Measurements from ENCODE around the gene TSPAN2.

The TSPAN2 gene

DNA sequence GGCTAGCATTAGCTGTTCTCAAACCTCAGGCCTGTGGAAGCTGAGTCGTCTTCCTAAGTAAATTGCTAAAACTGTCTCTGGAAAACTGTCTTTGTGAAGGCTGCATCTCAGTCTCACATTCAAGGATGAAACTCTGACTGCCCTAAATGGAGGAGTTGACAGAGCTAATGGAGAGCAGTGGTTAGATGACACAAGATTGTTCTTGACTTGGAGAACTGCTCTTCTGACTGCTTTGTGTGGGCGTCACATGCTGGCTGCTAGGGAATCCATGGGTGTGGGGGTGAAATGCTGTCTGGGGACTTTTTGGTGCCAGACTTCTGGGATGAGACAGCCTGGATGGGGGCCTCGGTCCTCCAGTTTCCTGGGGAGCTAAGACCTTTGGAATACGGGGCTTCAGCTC lies 24.5 kb upstream of the TSPAN2 start:
- no peak for DNase-seq (ENCODE audit: low spot score)

DNA sequence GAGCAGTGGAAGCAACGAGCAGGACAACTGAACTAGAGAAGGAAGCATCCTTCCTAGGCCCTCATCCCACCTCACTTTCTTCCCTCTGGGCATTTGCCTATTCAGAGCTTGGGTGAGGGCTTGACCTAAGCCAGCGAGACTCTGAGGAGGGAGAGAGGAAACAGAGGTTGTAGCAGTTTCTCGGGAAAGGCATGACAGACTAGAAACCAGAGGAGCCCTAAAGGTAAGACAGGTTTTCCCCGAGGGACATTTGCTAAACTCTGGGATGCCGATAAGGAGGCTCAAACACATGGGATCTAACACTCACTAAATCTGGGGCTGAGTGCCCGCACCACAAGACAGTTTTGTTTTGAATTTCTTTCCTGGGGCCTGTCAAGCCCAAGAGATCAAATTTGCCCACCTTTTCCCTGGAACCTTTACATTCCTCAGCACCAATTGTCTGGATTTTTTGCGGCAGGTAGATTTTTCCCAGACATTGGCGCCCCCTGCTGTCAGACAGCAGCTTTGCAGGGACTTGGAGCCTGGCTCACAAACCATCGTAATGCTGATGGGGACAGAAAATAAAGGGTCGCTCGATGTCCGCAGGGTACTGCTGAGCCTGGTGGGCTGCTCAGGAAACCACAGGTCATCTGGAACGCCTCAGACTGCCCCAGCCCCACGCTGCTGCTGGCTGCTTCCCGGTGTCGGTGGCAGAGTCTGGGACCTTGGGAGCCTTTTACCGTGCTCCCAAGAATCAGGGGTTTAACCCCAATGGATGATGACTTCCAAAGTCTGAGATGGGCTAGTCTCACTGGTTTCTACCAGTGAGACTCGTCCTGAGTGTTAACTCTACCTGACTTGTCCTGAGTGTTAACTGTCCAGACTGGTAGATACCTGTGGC lies 23.4 kb upstream of the TSPAN2 start:
- DNase-seq (ENCODE audit: low spot score) = no peak

DNA sequence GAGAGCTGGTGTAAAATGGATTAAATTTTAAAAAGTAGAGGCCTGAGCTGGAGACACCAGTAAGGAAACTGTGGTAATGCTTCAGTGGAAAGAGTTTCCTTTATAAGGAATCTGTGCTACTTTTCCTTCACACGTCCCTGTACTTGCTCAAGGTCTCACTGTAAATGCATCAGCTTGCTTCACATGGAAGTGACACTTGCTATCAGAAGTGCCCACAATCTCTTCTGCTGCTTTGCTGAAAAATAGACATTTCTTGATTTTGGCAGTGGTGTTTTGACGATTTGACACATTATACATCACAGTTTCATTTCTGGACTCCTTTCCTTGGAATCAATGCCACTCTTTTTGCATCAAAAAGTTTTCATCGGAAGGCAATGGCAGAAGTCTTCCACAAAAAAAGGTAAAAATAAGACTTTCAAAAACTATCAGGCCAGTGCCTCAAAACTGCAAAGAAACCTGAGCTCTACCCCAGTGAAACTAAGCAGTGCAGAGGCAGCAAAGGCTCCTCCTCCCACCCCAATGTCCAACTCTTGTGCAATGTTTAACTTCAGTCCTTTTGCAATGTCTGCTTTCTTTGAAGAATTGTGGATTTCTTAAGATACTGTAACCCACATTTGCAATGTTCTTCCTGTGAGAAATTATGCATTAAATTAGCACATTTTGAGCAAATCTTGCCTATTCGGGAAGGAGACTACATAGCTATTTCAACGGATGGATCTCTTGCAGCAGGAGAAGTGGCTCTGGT lies 18.4 kb upstream of the TSPAN2 start:
- no peak for DNase-seq (ENCODE audit: low spot score)

DNA sequence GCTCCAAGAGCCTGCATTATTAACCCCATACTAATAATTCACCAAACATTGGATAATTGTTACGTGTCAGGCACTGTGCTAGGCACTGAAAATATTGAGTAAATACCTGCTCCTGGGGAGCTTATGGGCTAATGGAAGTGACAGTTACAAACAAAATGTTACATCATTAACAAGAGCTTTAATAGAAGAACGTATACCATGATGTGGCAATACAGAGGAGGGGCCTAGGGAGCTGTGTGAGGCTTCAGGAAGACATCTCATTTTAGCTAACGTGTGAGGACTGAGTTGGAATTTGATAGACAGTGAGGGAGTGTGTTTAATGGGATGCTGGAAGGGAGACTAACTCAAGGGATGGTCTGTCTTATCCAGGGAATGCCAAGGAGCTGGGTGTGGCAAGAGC lies 16.5 kb upstream of the TSPAN2 start:
- no peak for DNase-seq (ENCODE audit: low spot score)

DNA sequence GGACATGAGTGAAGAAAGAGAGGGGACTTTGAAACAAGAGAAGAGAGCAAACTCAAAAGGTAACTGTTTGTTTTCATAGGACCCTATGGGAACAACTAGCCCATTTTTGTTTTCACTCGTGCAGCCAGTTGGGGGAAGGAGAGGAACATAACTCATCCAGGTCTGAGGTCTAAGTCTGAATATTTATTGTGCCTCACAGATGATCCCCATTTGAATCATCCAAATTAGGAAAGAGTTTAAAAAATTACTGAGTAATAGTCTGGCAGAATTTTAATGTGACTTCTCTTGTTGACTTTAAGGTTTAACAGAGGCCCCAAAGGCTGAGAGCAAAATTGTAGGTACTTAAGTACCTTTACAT lies 10.4 kb upstream of the TSPAN2 start:
- DNase-seq (ENCODE audit: low spot score) = no peak

DNA sequence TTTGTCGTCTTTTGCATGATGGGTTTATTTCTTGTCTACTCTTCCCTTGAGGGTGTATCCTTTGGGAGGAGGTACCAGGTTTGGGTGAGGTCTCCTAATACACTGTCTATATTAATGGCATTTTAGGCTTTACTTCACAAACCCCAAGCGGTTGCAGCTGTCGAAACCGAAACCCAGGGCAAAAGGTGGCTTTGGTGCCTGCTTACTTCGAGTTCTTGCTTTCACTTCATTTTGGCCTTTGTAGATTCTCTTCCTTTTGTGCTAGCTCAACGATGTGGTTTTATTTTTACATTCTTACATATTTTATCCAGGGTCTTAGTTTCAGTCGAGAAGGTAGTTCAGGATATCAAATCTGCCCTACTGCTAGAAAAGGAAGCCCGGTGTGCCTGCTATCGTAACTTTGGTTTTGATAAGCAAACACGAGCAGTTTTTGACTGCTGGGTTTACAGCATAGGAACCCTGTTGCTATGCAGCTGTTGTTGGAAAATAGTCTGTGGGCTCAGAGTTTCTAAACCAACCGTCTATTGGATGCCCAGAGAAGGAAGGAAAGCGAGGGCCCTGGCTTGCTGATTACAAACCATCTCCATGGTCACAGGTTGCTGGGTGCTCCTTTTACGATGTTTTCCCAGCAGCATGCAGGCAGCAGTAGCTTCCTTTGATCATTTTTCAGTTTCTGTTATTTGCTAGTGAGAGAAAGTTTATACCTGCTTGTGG lies 9.8 kb upstream of the TSPAN2 start:
- no peak for DNase-seq (ENCODE audit: low spot score)

DNA sequence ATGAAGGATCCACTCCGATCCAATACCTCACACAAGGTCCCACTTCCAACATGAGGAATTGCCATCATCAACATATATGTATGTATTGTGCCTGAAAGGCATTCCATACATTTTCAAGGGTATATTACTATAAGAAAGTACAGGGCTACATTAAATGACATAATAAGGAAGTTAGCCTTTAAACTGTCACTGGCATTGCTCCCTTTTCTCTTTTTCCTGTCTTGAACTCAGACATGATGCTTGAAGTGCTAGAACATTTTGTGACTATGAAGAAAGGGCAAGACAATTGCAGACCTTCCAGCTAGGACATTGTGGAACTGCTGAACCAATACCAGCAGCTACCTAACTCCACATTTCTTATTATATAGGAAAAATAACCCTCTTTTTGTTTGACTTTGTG lies 2.9 kb upstream of the TSPAN2 start:
- DNase-seq (ENCODE audit: low spot score) = no peak

DNA sequence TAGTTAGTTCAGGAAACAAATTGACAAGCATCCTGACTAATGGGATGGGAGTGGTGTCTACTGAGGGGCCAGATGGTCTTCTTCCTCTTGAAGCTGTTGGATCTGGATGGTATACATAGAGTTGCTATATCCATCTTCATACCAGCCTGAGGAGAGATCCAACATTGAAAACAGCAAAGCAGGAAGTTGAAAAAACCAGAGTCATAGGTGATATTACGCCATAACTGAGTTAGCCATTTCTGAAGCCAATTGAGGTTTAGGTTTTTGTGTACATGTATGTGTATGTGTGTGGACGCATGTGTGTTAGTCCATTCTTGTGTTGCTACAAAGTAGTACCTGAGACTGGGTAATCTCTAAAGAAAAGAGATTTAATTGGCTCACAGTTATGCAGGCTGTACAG lies 2.3 kb upstream of the TSPAN2 start:
- DNase-seq (ENCODE audit: low spot score) = no peak

DNA sequence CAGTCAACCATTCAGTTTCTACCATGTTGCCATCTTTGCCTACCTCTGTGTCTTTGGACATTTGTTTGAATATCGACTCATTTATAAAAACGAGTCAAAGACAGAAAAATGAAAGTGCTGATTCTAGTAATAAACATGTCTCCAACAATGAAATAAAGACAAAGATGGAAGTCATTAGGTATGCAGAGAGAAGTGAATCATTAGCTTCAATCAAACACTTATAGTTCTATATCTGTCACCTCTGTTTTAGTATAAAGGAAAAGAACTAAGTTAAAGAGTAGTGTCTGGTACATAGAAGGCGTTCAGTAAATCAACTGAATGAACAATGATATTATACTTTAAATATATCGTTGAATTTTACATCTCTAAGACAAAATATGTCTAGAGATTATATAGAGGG lies 1.7 kb upstream of the TSPAN2 start:
- DNase-seq (ENCODE audit: low spot score) = no peak

DNA sequence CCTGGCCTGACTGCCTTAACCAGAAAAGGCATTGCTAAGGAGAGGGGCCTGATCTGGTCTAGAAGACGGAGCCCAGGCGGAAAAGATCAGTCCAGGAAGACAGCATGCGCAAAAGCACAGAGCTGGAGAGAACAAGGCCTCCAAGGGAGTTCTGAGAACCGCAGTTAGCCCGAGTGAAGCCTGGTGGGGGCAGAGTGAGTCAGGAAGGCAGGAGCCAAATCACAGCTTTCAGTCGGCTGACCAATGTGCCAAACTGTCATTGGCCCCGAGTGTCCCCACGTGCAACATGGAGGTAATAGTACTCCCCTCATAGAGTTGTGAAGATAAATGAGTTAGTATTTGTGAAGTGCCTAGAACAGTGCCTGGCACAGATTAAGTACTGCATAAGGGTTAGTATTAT lies 1.2 kb upstream of the TSPAN2 start:
- no peak for DNase-seq (ENCODE audit: low spot score)

DNA sequence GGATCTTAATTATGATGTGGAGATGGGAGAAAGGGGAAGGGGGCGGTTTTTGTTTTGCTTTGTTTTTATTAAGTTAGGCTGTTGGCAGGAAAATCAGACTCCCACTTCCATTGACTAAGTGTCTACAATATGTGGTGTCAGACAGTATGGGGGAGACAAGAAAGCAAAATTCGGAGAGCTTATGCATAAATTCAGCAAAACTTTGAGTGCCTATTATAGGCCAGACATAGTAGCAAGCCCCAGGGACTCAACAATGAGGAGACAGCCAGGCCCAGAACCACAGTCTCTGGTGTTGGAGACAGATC lies 835 bp upstream of the TSPAN2 start:
- no peak for DNase-seq (ENCODE audit: low spot score)

DNA sequence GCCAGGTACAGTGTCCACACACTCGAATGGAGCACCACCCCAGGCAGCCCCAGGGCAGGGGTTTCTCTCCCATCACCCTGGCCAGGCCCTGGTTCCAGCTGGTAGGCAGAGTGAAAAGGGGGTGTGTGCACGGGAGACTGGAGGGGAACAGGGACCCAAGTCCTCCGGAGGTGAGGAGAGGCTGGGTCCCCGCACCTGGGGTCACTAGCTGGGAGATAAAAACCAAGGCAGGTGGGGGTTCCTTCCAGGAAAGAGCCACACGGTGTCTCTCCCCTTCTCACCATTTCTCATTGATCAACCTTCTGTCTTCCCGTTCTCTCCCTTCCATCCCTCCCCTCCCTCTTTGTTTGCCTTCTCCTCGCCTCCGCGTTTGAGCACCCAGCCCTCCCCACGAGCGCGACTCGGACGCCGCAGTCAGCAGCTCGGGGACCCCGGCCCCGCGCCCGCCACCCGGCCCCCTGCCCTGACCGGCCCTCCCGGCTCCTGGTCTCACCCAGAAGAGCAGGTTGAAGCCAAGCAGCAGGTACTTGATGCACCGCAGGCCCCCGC lies 358 bp downstream of the TSPAN2 start:
- DNase-seq (ENCODE audit: low spot score) = no peak

DNA sequence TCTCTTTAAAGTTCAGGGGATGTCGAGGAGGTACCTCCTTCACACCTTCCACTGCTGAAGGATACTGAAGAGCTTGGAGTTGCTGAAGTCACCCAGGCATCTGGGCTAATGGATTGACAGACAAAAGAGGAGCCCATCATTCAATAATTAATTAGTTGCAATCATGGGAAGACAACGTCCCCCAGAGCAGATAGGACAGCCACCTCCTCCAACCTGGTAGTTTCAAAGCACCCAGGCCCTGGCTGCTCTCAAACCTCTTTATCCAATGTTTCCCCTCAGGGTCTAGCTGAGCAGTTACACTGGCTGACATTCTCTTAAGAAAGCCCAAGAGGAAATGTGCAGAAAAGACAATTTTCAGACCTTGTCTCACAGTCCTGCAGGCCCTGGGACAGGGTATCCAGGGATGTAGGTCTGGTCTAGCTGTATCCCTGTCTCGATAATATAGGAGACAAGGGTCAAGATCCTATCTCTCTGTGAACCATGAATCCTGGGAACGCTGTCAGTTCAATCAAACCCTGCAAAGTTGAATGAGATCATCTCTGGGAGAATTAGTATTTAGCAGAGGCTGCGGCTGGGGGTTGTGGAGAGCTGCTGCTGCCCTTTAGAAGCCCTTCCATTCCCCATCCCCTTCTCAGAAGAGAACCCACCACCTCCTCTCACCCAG lies 1.1 kb downstream of the TSPAN2 start:
- DNase-seq (ENCODE audit: low spot score) = no peak

DNA sequence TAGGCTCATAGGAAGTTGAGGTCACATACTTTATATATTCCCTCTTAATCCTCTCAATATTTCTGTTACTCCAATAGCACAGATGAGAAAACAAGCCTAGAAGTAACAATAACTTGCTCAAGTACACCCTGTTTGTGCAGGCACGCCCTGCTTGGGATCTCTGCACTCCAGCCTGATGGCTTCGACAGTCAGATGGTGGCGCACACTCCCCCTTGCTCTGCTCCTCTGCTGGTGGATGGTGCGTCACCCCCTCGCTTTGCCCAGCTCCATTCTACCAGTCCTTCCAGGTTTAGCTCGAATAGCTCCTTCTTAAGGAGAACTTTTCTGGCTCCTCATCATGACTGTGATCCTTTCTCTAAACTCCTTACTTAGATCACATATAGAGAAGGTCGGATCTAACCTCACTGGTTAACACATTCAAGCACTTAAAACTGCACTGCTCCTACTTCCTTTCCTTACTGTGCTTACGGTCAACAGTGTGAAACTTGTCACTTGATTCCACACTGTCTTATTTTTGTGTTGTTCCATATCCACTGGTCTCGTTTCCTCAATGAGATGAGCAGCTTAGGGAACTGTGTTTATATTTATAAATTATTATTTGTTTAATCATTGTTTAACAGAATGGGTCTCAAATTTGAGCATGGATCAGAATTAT lies 3.0 kb downstream of the TSPAN2 start:
- no peak for DNase-seq (ENCODE audit: low spot score)

DNA sequence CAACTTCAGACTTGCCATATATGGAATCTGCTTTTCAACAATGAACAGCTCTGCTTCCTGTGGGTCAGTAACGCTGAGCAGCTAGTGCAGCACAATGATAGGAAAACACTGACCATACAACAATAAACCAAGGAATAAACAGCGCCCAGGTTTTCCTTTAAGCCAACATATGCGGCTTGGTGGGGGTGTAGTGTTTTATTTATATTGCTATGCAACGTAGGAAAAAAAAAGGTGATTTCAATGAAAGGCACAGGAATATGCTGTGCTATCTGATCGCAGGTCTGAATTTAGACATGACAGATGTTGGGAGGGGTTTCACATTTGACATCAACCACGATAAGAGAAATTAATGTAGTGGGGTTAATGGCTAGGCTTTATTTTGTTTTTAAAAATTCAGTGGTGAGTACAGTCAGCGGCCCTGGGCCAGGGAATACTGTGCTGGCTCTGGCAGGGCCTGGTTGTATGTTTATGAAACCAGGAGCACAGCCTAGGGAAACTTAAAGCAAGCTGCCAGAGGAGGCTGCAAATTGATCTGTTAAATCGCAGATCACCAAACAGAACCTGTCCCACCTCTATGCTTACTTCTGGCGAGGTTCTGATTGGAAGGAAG lies 4.3 kb downstream of the TSPAN2 start:
- DNase-seq (ENCODE audit: low spot score) = no peak

DNA sequence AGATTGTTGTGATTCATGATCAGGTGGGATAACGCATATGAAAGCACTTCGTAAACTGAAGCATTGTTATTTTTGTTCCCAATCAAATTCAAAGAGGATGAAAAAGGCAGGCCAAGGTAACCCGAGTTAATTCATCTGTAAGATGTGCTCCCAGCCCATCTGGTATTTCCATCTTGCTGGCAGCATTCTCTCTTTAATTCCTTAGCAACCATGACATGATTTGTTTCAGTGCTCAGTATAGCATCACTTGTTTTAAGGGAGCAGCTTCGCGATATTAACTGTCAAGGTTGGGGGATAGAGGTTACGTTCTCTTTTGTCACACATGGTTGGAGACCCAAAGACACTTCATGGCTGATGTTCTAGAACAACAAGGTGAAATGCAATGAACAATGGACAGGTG lies 6.4 kb downstream of the TSPAN2 start:
- DNase-seq (ENCODE audit: low spot score) = no peak

DNA sequence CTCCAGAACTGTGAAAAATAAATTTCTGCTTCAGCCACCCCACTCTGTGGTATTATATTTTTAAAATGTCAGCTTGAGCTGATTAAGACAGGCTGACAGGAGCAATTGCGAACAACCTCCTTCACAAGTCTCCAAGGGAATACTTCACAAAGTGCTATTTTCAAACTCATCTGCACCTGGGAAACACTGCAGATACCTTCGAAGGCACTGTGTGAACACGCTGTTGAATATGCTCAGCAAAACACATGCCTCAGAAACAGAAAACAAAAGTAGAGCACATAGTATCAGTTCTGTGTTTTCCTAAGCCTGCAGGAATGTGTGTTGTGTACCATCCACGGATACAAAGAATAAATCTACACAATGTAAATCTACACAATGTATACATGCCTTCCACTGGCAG lies 10.6 kb downstream of the TSPAN2 start:
- DNase-seq (ENCODE audit: low spot score) = no peak

DNA sequence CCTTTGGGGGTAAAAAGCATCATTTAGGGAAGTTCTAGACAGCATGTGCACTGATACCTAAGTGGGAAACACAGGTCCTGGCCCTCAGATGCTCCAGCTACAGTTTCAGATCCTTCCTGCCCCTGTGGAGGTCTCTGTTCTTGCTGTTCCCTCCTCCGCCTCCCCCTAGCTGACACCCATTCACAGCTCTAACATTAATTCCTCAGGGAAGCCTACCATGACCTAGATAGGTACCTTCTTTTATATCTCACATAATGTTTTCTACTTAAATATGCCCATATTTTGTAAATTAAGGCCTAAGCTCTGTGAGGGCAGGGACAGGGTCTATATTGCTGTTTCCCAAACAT lies 11.3 kb downstream of the TSPAN2 start:
- DNase-seq (ENCODE audit: low spot score) = no peak

DNA sequence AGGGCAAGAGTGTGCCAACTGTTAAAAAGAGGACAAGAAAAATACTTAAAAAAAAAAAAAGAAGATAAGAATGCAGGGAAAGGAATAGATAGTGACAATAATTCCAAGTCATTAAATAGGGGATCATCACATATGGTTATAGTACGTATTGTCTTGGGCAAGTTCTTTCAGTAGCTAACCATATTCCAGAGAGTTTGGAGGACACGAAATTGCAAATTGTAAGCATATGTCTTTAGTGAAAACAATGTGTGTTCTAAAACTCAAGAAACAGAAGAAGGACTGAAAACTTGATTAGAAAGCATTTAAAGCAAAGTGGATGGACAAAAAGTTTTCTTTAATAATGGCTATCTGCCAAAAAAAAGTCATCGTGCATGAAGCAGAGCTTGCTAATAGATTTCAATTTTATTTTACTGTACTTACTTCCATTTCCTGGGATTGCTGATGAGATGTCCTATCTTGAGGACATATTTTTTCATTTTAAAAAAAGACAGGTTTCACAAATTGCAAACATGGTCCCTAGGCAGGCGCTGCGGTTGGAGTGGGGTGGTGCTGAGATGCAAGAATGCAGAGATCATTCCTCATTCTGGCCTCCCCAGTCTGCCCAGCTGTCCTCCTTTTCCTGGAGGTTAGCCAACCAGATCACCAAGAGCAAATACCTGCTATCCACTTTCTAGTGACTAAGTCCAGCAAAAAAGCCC lies 11.9 kb downstream of the TSPAN2 start:
- DNase-seq (ENCODE audit: low spot score) = no peak

DNA sequence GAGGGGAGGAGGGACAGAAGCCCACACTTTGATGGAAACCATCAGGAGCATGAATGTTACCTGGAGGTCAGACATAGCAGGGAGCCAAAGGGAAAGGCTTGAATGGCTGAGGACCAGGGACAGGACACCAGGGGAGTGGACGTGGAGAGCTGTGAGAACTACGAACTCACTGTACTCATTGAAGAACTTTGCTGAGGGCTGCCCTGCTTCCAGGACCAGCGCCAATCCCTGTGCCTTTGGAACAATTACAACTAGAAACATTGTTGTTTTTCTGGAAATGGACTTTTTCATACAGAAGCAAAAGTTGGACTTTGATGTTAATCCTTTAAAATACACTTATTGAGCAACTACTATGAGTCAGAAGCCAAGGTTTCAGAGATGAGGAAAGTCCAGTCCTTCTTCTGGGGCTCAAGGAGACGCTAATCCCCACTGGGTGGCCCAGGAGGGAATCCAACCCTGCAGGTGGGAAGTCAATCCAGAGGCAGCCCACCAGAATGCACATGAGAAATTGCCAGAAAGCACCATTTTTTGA lies 12.9 kb downstream of the TSPAN2 start:
- DNase-seq (ENCODE audit: low spot score) = no peak

Data from hepatic stellate cell (primary cell).